Measurements from ENCODE around the gene SH3RF1. TPM values are rescaled to one million over a fixed set of nuclear protein-coding genes. Genes with fewer than 3 reads are reported as not detected.
A peak's percentile ranks its signal among the peaks of the same experiment; 100 is the strongest.

Gene SH3RF1
- total RNA-seq, 1 experiment from 2014 or later, result 16.6 TPM

DNA sequence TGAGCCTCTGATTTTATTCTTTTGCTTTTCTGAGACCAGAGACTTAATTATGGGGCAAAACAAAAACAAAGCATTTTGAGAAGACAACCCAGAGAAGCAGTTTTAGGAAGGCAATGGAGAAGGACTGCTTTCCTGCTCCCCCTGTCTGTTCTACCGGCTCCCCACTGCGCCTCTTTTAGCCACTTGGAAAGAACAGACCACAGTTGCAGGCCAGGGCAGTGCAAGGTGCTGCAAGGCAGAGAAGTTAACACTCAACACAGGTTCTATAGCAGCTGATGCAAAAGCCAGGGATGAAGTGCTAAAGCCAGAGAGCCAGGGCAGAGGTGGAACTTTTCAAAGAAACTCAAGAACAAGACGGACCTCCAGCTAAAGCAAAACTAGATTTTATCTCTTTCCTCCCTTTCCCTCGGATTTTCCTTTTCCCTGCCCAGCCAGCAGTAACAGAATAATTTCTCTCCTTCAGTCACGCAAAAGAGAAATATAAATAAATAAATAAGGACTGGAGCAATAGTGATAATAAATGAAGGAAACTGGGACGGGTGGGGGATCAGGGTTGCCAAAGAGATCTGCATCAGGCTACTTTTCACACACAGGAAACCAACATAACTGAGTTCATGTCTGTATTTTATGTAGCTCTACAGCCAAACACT is 10.4 kb downstream of the SH3RF1 start:
- ChIA-PET CTCF (interaction anchor here (0.8 to 1.0 kb wide), 3 partner anchors 10 to 137 kb away, joined by 3 read pairs; no protein-coding TSS in a partner anchor), POLR2A (interaction anchor here (0.6 to 1.1 kb wide), 3 partner anchors 9 to 695 kb away, joined by 3 to 4 read pairs (median 3); no protein-coding TSS in a partner anchor)
- Mint-ChIP-seq H3K4me1 (peaks cover 40% of the 10 kb centered on the region), H3K4me3 (no peak overlapping the region), H3K36me3 (peaks cover 22% of the 10 kb centered on the region), H3K27ac (peak overlapping the region; percentile 90), H3K27me3 (ENCODE audit: low read depth) (no peaks in the 10 kb centered on the region), H3K9me3 (no peaks in the 10 kb centered on the region; the same call in 1 of the 2 replicates)
- peak; percentile 83 for ATAC-seq
- DNase-seq (ENCODE audit: low spot score), result peak; percentile 27
- TF ChIP-seq ZNF263 (CRISPR knock-in tag; IDR thresholded peaks at IDR 0.05; ENCODE audit: low read depth) (no peak), TCF7 (CRISPR knock-in tag; IDR thresholded peaks at IDR 0.05; ENCODE audit: low read depth) (no peak), ELF4 (CRISPR knock-in tag; IDR thresholded peaks at IDR 0.05; ENCODE audit: low read depth) (no peak), ATF1 (CRISPR knock-in tag; IDR thresholded peaks at IDR 0.05) (no peak), RORB (CRISPR knock-in tag; IDR thresholded peaks at IDR 0.05) (no peak)
- TF ChIP-seq, protein P1, sequence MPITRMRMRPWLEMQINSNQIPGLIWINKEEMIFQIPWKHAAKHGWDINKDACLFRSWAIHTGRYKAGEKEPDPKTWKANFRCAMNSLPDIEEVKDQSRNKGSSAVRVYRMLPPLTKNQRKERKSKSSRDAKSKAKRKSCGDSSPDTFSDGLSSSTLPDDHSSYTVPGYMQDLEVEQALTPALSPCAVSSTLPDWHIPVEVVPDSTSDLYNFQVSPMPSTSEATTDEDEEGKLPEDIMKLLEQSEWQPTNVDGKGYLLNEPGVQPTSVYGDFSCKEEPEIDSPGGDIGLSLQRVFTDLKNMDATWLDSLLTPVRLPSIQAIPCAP (CRISPR knock-in tag; IDR thresholded peaks at IDR 0.05), result no peak
- TF ChIP-seq, protein P2, sequence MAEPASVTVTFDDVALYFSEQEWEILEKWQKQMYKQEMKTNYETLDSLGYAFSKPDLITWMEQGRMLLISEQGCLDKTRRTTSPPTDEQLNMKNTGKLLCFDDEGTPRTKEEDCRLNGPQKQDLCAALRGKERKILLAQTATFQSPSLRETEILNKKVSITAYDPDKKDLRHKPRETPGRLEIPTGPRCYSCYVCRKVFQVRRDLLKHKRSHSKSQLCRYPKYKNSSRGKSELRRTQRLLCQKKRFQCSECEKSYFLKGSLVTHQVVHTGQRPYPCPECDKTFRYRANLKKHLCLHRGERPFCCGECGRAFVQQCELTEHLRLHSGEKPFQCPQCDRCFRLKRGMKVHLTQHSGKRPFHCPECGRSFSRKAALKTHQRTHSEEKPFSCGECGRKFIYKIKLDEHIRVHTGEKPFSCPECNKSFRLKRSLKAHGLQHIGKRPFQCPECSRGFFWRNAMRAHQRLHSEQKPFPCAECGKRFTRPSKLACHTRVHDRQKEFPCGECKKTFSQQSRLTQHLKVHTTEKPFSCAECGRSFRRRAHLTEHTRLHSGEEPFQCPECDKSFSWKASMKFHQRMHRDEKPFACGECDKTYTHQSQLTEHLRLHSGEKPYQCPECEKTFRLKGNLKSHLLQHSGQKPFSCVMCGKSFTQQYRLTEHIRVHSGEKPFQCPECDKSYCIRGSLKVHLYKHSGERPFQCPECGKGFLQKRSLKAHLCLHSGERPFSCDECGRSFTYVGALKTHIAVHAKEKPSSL (CRISPR knock-in tag; conservative IDR thresholded peaks at IDR 0.05), result no peak
- TF ChIP-seq, protein P3, sequence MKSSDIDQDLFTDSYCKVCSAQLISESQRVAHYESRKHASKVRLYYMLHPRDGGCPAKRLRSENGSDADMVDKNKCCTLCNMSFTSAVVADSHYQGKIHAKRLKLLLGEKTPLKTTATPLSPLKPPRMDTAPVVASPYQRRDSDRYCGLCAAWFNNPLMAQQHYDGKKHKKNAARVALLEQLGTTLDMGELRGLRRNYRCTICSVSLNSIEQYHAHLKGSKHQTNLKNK (CRISPR knock-in tag; IDR thresholded peaks at IDR 0.05), result no peak
- TF ChIP-seq, protein P4, sequence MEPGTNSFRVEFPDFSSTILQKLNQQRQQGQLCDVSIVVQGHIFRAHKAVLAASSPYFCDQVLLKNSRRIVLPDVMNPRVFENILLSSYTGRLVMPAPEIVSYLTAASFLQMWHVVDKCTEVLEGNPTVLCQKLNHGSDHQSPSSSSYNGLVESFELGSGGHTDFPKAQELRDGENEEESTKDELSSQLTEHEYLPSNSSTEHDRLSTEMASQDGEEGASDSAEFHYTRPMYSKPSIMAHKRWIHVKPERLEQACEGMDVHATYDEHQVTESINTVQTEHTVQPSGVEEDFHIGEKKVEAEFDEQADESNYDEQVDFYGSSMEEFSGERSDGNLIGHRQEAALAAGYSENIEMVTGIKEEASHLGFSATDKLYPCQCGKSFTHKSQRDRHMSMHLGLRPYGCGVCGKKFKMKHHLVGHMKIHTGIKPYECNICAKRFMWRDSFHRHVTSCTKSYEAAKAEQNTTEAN (CRISPR knock-in tag; IDR thresholded peaks at IDR 0.05), result no peak
- TF ChIP-seq, protein P5, sequence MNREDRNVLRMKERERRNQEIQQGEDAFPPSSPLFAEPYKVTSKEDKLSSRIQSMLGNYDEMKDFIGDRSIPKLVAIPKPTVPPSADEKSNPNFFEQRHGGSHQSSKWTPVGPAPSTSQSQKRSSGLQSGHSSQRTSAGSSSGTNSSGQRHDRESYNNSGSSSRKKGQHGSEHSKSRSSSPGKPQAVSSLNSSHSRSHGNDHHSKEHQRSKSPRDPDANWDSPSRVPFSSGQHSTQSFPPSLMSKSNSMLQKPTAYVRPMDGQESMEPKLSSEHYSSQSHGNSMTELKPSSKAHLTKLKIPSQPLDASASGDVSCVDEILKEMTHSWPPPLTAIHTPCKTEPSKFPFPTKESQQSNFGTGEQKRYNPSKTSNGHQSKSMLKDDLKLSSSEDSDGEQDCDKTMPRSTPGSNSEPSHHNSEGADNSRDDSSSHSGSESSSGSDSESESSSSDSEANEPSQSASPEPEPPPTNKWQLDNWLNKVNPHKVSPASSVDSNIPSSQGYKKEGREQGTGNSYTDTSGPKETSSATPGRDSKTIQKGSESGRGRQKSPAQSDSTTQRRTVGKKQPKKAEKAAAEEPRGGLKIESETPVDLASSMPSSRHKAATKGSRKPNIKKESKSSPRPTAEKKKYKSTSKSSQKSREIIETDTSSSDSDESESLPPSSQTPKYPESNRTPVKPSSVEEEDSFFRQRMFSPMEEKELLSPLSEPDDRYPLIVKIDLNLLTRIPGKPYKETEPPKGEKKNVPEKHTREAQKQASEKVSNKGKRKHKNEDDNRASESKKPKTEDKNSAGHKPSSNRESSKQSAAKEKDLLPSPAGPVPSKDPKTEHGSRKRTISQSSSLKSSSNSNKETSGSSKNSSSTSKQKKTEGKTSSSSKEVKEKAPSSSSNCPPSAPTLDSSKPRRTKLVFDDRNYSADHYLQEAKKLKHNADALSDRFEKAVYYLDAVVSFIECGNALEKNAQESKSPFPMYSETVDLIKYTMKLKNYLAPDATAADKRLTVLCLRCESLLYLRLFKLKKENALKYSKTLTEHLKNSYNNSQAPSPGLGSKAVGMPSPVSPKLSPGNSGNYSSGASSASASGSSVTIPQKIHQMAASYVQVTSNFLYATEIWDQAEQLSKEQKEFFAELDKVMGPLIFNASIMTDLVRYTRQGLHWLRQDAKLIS (CRISPR knock-in tag; IDR thresholded peaks at IDR 0.05; ENCODE audit: borderline replicate concordance), result no peak

DNA sequence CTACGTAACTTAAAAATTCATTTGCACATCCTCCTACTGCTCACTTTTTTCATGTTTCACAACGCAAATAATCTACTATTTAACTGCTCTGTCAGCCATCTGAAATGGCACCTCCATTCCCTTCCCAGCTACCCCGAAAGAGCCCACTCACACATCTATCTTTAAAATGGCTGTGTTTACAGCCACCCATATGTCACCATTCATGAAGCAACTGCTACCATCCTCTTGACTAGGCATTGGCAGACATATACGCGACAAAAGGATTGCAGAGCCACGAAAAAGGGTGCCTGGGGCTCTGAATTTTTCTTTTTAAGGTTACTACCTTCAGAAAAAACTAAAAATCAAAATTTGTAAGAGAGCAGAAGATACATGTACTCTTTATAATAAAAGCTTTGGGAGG is 11.5 kb downstream of the SH3RF1 start:
- Mint-ChIP-seq H3K4me1 (peaks cover 46% of the 10 kb centered on the region), H3K9me3 (no peaks in the 10 kb centered on the region; the same call in 1 of the 2 replicates), H3K27me3 (ENCODE audit: low read depth) (no peaks in the 10 kb centered on the region), H3K4me3 (no peak overlapping the region), H3K27ac (peak overlapping the region; percentile 52; the same call in 1 of the 2 replicates), H3K36me3 (peaks cover 14% of the 10 kb centered on the region)
- no peak for DNase-seq (ENCODE audit: low spot score)
- no peak for ATAC-seq
- ChIA-PET CTCF (no interaction called here), POLR2A (no interaction called here)
- TF ChIP-seq ZNF317 (CRISPR knock-in tag; IDR thresholded peaks at IDR 0.05; ENCODE audit: borderline replicate concordance, low read depth) (no peak), CREB1 (CRISPR knock-in tag; IDR thresholded peaks at IDR 0.05) (no peak)
- TF ChIP-seq, protein P6, sequence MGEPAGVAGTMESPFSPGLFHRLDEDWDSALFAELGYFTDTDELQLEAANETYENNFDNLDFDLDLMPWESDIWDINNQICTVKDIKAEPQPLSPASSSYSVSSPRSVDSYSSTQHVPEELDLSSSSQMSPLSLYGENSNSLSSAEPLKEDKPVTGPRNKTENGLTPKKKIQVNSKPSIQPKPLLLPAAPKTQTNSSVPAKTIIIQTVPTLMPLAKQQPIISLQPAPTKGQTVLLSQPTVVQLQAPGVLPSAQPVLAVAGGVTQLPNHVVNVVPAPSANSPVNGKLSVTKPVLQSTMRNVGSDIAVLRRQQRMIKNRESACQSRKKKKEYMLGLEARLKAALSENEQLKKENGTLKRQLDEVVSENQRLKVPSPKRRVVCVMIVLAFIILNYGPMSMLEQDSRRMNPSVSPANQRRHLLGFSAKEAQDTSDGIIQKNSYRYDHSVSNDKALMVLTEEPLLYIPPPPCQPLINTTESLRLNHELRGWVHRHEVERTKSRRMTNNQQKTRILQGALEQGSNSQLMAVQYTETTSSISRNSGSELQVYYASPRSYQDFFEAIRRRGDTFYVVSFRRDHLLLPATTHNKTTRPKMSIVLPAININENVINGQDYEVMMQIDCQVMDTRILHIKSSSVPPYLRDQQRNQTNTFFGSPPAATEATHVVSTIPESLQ (CRISPR knock-in tag; IDR thresholded peaks at IDR 0.05), result no peak
